ENCODE measurements around the gene PKNOX2. TPM values are rescaled to one million over a fixed set of nuclear protein-coding genes. Genes with fewer than 3 reads are reported as not detected.

Gene PKNOX2
- total RNA-seq, 1 donor from 2014 or later: 21.5 TPM

GRCh38 chr11:125193416-125193726 is 28.8 kb downstream of the PKNOX2 start:
- peaks cover 45% of the 10 kb centered on the region for H3K4me1 Mint-ChIP-seq
- DNase-seq (ENCODE audit: low read depth, low spot score): no peak
- H3K9me3 Mint-ChIP-seq: no peaks in the 10 kb centered on the region
- no peak overlapping the region for H3K27ac Mint-ChIP-seq (ENCODE audit: unreplicated experiment)
- no peak overlapping the region for H3K4me3 Mint-ChIP-seq
- TF ChIP-seq CTCF (conservative IDR thresholded peaks at IDR 0.05): no peak
- peaks cover 7% of the 10 kb centered on the region for H3K27me3 Mint-ChIP-seq (ENCODE audit: low read depth)
- no peaks in the 10 kb centered on the region for H3K36me3 Mint-ChIP-seq (ENCODE audit: low read depth)

- Mint-ChIP-seq H3K27me3 (ENCODE audit: low read depth) (peaks cover 10% of the 10 kb centered on the region), H3K9me3 (no peaks in the 10 kb centered on the region), H3K4me1 (peaks cover 45% of the 10 kb centered on the region), H3K36me3 (ENCODE audit: low read depth) (no peaks in the 10 kb centered on the region), H3K27ac (ENCODE audit: unreplicated experiment) (no peak overlapping the region), H3K4me3 (no peak overlapping the region)
- no peak for TF ChIP-seq CTCF (conservative IDR thresholded peaks at IDR 0.05)
- no peak for DNase-seq (ENCODE audit: low read depth, low spot score)
These were observed 29.3 kb downstream of the PKNOX2 start for GRCh38 chr11:125193841-125194240.

GRCh38 chr11:125199915-125200314 is 35.4 kb downstream of the PKNOX2 start:
- no peak overlapping the region for H3K27ac Mint-ChIP-seq (ENCODE audit: unreplicated experiment)
- H3K27me3 Mint-ChIP-seq (ENCODE audit: low read depth): peaks cover 25% of the 10 kb centered on the region
- no peaks in the 10 kb centered on the region for H3K36me3 Mint-ChIP-seq (ENCODE audit: low read depth)
- no peaks in the 10 kb centered on the region for H3K9me3 Mint-ChIP-seq
- no peak for TF ChIP-seq CTCF (conservative IDR thresholded peaks at IDR 0.05)
- no peak for DNase-seq (ENCODE audit: low read depth, low spot score)
- H3K4me3 Mint-ChIP-seq: no peak overlapping the region
- peaks cover 52% of the 10 kb centered on the region for H3K4me1 Mint-ChIP-seq

GRCh38 chr11:125200441-125200840 is 35.9 kb downstream of the PKNOX2 start:
- DNase-seq (ENCODE audit: low read depth, low spot score): no peak
- H3K36me3 Mint-ChIP-seq (ENCODE audit: low read depth): no peaks in the 10 kb centered on the region
- peaks cover 28% of the 10 kb centered on the region for H3K27me3 Mint-ChIP-seq (ENCODE audit: low read depth)
- H3K4me1 Mint-ChIP-seq: peaks cover 50% of the 10 kb centered on the region
- TF ChIP-seq CTCF (conservative IDR thresholded peaks at IDR 0.05): no peak
- H3K9me3 Mint-ChIP-seq: no peaks in the 10 kb centered on the region
- no peak overlapping the region for H3K27ac Mint-ChIP-seq (ENCODE audit: unreplicated experiment)
- H3K4me3 Mint-ChIP-seq: no peak overlapping the region

- Mint-ChIP-seq H3K36me3 (ENCODE audit: low read depth) (no peaks in the 10 kb centered on the region), H3K9me3 (no peaks in the 10 kb centered on the region), H3K27ac (ENCODE audit: unreplicated experiment) (peak overlapping the region; percentile 97), H3K4me3 (peak overlapping the region; percentile 64), H3K27me3 (ENCODE audit: low read depth) (peaks cover 30% of the 10 kb centered on the region), H3K4me1 (peaks cover 50% of the 10 kb centered on the region)
- no peak for TF ChIP-seq CTCF (conservative IDR thresholded peaks at IDR 0.05)
- no peak for DNase-seq (ENCODE audit: low read depth, low spot score)
These were observed 37.1 kb downstream of the PKNOX2 start for GRCh38 chr11:125201525-125202141.
